Astrocyte (in vitro differentiated cells and primary cell): Measurements from ENCODE around the gene MPZL1.
"Not testable (repeated sequence)": the region's sequence is repeated elsewhere in the genome, so short reads cannot be mapped to it uniquely, and the experiment has no call there.

Experiments
- EZH2 ChIP-seq: IDR thresholded peaks from 2 replicates; pipeline ENCODE4 v1.6.1; 2012; ENCODE audit warnings: mild to moderate bottlenecking, low read length, inconsistent platforms; ENCODE audit not compliant: insufficient read depth
- TF ChIP-seq, protein P1 (sequence below): IDR thresholded peaks from 2 replicates; pipeline ENCODE4 v1.5.1; 2011; ENCODE audit warnings: low read depth, mild to moderate bottlenecking, inconsistent platforms, low read length, moderate library complexity; ENCODE audit not compliant: insufficient read depth

- TF ChIP-seq, protein P1, sequence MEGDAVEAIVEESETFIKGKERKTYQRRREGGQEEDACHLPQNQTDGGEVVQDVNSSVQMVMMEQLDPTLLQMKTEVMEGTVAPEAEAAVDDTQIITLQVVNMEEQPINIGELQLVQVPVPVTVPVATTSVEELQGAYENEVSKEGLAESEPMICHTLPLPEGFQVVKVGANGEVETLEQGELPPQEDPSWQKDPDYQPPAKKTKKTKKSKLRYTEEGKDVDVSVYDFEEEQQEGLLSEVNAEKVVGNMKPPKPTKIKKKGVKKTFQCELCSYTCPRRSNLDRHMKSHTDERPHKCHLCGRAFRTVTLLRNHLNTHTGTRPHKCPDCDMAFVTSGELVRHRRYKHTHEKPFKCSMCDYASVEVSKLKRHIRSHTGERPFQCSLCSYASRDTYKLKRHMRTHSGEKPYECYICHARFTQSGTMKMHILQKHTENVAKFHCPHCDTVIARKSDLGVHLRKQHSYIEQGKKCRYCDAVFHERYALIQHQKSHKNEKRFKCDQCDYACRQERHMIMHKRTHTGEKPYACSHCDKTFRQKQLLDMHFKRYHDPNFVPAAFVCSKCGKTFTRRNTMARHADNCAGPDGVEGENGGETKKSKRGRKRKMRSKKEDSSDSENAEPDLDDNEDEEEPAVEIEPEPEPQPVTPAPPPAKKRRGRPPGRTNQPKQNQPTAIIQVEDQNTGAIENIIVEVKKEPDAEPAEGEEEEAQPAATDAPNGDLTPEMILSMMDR = not testable (repeated sequence)
- not testable (repeated sequence) for TF ChIP-seq EZH2
Observed at GRCh38 chr1:167830668-167831067, 108.9 kb downstream of the MPZL1 start.
